NCI-H2029 (cell line): ENCODE measurements around the gene SOX30.

Source experiments
- DNase-seq: peaks from one replicate; lab custom pipeline; 2025; lab: John Stamatoyannopoulos, UW

SOX30 gene

DNA sequence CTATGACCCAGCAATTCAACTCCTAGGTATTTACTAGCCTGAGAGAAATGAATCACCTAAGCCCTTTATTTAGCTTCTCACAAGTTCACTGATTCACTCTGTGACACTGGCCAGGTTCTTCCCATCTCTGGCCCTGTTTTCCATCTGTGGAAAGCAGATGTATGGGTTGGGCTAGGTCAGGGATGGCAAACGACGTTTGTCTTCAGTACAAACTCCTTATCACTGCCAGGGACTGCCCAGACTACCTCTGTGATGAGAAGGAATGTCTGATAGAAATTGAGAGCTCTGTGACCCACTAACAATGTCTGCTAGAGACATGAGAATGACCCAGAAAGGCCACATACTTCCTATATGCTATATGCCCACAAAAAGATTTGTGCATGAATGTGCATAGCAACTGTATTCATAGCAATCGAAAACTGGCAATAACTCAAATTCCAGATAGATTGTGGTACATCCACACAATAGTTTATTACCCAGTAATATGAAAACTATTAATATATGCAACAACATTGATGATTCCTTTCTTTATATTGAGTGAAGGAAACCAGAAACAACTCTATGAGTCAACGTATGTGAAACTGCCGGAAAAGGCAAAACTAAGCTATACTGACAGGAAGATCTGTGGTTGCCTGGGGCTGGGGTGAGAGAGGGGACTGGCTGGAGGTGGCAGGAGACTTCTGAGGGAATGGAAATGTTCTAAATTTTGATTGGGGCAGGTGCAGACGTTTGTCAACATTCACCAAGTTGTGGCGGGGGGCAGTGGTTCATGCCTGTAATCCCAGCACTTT is 44.7 kb downstream of the SOX30 start:
- DNase-seq = no peak

DNA sequence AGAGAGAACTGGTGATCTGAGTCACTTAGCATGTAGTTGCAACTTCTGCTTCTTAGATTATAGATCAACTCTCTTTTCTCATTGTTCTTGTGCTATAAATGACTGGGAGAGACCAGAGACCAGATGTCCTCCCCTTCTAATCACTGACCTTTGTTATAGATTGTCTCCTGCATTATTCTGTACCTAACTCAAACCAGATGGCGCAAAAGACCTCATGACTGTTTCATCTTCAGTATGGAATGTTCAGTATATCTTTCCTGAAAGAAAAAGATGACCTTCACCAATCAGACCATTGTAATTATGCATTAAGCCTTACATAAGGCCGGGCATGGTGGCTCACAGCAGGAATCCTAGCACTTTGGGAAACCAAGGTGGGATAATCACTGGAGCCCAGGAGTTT is 46.2 kb downstream of the SOX30 start:
- no peak for DNase-seq

DNA sequence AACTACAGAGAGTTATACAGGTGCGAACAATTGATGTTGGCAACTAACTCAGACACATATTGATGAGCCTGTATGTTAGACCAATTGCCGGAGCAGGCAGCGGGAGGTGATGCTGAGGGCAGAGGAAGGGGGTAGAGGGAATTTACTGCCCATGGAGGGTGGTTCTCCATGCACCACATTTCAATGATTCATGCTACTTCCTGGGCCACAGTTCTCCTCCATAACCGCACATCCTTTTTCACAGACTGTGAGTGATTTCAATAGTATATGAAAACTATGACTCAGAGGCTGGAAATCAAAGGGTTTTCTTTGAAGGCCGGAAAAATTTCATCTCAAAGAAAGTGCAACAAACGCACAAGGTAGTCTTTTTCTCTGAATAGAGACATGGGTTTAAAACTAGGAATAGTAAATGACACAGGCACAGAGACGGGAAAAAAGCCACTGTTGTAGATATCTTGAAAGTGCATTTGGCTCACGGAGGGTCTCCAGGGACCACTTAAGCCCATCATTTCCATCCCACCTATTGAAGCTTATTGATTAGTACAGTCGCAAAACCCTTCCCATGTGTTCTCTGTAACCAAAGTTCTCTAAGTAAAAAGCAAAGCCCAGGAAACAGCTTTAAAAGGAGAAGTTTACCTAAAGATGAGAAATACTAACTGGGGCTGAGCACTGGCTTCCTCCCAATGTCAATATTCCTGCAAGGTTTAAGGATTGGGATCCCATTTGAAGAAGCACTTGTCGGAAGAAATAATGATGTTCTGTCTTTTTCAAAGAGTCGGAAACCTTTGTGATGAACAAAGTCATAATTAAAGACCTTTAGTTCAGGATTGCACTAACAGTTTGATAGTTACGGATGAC is 48.7 kb downstream of the SOX30 start:
- no peak for DNase-seq

DNA sequence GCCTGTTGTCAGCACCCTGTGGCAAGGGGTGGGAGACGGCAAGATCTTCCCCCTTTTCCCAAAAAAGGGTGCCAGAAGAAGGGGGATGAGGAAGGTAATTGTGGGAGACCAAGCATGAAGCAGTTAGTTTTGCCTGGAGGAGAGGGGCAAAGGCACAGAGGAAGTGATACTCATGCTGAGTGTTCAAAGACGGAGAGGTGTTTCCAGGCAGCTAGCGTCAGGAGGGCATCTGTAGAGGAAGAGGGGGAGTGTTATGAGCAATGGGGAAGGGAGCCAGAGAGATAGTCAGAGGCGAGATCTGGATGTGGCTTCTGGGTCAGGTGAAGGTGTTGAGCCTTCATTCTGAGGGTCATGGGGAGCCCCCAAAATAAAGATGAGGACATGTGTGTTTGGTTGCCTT is 49.7 kb downstream of the SOX30 start:
- no peak for DNase-seq

DNA sequence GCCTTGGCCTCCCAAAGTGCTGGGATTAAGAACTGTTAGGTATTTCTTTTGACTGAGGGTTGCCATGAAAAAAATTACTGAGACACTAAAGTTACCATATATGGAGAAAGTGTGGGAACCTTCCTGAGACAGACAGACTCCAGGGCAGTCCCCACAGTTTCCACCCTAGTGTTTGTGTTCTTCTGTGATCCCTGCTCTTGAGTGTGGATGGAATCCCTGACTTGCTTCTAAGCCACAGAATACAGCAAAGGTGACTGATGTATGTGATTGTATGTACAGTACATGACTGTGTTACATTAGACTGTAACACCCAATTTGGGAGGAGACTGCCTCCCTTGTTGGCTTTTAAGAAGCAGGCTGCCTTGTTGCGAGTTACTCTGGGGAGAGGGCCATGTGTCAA is 52.0 kb downstream of the SOX30 start:
- no peak for DNase-seq

DNA sequence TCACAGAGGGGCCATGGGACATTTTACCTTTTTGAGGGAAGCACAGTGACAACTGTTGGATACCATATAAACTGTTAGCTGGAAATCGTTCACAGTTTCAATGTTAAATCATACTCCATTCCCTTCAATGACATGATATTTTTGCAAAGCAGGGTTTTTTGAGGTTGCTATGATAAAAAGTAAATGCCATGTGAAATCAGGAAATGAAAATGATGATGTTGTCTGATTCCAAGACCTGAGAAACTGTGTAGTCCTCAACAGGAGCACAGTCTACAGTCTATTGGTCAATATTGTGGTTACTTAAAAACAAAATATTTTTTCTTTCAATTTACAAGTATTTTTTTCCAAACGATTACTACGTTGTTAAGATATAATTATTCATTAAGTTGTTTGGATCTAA is 52.7 kb downstream of the SOX30 start:
- no peak for DNase-seq

DNA sequence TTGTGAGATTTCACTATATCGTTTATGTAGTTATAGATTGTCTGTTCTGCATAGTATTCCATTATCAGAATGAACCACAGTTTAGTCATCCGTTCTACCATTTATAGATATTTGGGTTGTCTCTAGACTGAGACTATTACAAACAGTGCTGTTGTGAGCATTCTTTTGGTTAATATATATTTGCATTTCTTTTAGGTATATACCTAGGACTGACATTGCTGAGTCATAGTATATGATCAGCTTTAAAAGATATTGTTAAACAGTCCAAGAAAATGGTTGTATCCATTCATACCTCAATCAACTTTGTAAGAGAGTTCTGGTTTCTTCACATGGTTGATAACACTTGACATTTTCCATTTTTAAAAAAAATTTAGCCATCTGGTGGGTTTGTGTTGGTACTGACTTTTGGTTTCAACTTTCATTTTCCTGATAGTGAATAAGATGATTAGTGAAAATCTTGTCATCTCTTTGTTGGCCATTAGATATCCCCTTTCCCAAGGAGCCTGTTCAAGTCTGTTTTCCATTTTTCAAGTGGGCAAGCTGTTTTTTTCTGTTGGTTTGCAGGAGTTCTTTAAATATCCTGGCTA is 53.8 kb downstream of the SOX30 start:
- DNase-seq = no peak

DNA sequence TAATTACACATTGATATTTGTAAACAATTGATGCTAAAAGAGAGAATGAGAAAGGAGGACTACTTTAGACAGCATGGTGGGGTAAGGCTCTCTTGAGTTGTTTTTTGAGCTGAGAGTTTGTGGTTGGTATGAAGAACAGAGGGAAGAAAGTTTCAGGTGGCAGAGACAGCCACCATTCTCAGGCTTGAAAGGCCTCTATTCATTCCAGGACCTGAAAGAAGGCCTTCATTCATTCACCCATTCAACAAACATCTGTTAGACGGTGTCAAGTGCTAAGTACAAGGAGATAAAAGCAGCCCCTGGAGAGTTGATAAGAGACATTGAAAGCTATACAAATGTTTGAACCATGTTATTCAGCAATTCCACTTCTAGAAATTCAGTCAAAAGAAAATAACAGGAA is 55.0 kb downstream of the SOX30 start:
- DNase-seq = no peak

DNA sequence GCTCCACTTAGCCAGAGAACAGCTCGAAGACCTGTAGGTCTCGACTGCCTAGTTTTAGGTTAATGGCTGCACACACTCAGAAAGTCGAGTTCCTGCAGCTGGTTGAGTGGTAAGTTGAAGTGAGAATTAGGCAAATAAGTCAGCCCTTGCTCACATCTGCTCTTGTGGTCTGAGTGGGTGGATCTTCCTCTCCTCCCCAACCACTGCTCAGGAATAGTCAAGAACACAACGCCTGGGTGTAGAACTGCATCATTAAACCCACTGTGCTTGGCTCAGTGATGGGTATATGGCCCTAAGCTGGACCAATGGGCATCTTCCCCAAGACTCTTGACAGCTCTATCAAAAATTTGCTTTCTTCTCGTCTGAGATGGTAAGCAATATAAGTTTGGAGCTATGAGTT is 55.8 kb downstream of the SOX30 start:
- no peak for DNase-seq

DNA sequence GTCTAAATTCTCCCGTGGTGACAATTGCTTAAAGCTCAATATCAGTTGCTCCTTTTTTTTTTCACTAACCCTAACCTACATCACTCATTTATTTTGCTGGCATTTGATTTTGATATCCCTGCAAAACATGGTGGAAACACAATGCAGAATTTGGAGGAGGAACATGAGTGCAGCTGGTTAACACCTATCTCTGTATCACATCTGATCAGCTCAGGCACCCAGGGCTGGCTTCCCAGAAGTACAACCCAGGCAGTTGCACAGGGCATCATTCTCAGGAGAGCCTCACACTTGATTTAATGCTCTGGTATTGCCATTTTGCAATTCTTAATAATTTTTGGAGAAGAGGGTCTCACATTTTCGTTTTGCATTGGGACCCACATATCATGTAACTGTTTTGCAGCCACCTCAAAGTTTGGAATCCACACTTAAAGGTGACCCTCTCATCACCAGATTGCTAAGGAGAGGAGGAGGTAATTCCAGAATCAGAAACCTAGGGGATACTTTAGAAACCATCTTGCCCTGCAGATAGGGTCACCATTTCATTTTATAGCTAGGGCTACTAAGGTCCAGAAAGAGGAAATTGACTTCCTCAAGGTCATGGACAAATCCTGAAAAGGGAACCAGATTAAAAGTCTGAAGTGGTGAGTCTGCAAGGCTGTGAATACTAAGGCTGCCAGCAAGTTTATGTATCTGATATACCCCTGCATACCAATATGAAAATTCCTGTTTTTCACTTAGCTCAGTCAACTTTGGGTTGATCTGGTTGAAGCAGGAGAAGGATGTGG is 57.4 kb downstream of the SOX30 start:
- DNase-seq = no peak

DNA sequence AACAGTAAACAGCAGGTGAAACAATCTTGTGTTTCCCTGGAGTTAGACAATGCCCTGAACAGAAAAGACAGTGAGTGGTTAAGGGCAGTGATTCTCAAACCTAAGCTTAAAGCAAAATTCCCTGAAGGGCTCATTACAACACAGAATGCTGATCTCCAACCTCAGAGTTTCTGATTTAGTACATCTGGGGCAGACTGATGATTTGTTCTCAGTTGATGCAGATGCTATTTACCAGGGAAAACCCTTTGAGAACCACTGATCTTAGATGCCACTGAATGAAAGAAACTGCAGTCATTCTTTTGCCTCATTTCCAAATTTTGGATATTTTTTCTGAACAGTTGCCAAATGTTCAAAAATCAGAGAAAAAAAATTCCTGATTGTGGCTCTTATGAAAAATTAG is 58.0 kb downstream of the SOX30 start:
- no peak for DNase-seq

DNA sequence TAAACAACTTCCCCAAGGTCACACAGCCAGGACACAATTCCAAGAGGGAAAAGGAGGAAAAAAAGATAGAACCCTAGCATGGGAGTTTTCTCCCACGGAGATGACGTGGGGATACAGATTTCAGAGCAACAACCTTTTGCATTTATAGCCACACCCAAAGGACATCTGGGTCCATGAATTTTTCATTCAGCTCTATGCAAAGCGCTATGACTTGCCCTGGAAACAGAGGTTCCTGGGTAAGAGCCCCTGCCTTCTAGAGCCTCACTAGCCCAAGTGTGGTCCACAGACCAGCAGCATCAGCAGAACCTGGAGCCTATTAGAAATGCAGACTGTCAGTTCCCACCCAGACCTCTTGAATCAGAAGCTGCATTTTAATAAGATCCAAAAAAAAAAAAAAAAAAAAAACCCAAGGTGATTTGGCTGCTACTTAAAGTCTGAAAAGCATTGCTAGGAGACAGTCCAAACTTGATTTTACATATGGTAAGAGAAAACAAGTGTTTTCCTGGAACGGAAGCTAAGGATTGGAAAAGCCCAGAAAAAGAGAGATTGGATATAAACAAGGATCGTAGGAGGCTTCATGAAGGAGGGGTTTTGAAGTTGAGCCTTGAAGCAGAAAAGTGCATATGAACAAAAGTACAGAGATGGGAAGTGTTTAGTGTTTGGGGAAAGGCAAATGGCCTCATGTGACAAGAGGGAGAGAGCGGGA is 59.0 kb downstream of the SOX30 start:
- no peak for DNase-seq

DNA sequence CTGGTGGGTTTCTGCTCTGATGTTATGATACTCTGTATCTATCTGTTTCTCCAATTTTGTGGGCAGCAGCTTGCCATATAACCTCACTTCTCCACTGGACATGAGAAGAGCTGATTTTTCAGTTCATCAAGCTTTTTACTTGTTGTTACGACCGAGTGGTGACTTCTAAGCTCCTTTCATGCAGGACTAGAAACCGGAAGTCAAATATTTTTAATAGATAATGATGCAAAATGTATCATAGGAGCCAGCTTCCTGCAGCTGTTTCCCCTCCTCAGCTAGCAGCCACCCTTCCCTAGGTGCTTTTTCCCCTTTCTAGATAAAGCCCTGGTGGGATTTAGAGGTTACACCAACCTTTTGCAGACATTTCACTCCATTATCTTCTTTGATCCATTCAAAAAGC is 59.6 kb downstream of the SOX30 start:
- no peak for DNase-seq

DNA sequence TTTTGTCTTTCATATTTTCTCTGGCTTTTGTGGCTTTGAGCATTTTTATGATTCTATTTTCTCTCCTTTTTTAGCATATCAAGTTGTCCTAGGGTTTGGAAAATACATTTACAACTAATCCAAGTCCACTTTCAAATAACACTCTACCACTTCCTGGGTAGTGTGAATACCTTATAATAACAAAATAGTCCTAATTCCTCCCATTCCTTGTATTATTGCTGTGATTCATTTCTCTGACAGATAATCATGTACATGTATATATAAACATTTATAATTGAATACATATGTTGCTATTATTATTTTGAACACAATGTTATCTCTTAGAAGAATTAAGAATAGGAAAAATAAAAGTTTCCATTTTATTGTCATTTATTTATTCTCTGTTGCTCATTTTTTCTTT is 61.8 kb downstream of the SOX30 start:
- DNase-seq = no peak

DNA sequence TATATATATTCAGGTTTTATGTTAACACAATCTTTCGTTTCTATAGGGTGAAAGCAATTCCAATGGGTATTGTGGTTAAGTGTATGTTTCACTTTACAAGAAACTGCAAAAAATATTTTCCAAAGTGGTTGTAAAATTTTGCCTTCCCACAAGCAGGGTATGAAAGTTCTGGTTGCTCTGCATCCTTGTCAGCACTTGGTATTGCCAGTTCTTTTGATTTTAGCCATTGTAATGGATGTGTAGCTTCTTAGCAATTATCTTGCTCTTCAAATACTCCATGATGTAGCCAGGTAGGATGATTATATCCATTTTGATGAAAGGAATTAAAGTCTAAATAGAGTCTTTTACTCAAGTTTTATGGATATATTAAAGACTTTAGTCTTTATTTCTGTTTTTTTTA is 67.6 kb downstream of the SOX30 start:
- DNase-seq = no peak

DNA sequence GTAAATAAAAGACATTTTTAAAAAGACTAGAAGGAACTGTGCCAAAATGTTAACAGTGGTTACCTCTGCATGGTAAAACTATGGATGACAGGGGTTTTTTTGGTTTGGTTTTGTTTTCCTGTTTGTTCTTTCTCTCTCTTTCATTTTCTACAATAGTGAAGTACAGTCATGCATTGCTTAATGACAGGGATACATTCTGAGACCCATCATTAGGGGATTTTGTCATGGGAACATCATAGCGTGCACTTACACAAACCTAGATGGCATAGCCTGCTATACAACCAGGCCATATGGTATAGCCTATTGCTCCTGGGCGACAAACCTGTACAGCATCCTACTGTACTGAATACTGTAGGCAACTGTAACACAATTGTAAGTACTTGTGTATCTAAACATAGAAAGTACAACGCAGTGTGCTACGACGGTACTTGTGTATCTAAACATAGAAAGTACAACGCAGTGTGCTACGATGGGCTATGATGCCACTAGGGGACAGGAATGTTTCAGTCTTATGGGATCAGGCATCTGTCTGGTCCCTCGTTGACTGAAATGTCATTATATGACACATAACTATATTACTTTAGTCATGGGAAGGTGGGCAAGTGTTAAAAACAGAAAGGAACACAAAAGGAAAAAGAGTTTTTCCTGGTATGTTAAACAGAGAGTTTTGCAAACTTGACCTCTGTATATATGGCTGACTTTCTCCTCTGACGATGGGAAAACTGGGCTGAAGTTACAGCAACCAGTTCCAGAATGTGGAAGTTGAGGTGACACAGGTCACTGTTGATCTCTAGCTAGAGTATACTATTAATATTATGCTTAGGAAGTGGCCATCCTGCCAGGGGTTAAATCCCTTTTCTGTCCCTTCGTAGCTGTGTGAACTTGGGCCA is 69.3 kb downstream of the SOX30 start:
- no peak for DNase-seq

DNA sequence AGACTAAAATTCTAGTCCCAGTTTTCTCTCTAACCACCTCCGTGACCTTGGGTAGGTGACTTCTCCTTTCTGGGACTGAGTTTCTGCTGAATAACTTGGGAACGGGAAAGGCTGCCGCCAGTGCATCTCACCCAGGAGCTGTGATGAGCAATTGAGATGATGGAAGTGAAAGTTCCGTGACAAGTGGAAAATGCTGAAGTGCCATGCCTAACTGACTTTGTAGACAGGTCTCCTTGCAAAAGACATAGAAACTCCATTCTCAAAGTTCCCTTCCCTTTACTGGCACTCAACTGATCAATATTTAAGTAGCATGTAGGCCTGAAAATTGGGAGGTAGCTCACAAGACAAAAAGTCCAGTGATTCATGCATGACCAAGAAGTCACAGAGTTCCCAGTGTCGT is 70.3 kb downstream of the SOX30 start:
- no peak for DNase-seq

DNA sequence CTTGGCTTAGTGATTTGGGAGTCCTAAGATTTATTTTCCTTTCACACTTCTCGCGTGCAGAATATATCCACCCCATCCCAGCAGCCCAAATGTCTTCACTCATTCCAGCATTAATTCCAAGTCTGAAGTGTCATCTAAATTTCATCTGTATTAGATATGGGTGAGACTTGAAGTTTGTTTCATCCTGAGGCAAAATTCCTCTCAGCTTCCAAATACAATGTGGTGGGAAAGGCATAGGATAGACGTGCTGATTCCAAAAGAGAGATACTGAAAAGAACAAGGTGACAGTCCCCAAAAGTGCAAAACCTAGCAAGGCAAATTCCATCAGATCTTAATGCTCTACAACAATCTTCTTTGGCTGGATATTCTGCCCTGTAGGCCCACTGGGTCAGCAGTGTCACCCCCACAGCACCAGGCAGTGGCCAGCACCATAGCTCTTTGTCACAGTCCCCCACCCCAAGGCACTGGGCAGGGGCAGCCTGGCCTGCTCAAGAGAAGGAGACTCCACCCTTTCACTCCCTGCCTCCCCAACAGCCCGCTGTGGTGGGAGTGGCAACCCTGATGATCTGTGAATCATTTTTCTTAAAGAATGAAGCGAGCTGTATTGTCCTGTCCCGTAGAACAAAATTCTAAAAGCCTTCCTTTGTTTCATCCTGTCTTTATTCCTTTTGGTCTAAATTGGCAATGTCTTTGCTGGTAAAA is 74.0 kb downstream of the SOX30 start:
- no peak for DNase-seq

DNA sequence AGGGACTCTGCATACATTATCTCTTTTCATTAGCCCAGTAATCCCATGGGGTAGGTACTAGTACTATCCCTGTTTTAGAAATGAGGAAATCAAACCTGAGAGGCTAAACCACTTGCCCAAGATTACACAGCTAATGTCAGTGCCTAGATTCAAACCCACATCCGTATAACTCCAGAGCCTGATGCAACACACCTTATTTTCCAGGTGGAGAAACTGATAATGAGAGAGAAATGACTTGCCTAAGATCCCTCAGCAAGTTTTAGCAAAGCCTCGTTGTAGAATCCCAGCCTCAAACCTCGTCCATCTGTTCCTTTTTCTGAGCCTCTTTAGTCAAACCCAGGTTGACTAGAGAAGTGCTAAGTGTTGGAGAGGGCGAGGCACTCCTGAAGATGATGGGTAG is 75.6 kb downstream of the SOX30 start:
- DNase-seq = no peak
